ENCODE results near the gene TLR5.

TLR5 gene

GRCh38 chr1:223147873-223148272 lies 4.8 kb upstream of the TLR5 start:
- DNase-seq = no peak

DNA sequence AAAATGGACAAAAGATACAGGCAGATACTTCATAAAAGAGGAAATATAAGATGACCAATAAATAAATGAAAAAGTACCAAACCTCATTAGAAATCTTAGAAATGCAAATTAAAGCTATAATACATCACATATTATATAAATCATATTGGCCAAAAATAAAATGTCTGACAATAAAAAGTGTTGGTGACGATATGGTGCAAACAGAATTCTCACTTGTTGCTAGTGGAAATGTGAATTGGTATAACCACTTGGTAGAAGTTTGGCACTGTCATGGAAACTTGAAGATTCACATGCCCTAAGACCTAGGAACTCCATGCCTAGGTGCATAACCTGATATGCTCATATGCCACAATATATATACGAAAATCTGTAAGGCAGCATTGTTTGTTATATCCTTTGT lies 4.4 kb upstream of the TLR5 start:
- DNase-seq = no peak

GRCh38 chr1:223146745-223147144 lies 3.7 kb upstream of the TLR5 start:
- no peak for DNase-seq

DNA sequence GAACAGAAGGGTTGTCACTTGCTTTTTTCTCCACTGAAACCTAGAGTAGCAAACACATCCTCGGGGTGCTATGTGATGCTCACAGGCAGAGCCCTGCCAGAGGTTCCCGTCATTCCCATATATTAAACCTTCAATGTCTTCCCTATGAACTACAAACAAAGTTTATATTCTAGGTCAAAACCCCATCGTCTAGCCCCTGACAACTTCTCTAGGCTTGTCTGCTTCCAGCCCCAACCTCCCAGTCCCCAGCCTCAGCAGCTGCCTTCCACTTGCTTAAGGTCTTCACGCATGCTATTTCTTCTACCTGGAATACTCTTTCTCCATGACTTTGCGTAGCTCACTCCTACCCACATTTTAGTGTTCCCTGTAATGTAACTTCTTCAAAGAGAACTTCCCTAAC lies 1.9 kb upstream of the TLR5 start:
- DNase-seq = no peak

DNA sequence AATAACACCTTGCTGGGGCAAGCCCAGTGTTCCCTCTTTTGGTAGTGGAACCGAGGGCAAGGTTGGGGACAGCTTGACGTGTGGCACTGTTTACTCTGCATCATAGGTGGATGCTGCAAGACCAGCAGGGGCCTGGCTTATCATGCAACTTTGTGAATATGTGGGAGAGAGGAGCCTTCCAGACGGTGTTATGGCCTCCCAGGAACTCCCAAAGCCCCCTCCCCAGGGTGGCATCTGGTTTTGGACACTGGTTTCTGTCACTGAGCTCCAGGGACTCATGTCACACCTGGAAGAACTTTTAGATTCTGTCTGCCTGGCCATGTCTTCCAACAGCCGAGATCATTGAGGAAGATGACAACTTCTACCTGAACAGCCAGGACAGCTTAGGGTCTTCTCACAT lies 1.4 kb upstream of the TLR5 start:
- DNase-seq = no peak

GRCh38 chr1:223143537-223144248 lies 645 bp upstream of the TLR5 start:
- peak; percentile 5 to 31 (median 14) for DNase-seq

DNA sequence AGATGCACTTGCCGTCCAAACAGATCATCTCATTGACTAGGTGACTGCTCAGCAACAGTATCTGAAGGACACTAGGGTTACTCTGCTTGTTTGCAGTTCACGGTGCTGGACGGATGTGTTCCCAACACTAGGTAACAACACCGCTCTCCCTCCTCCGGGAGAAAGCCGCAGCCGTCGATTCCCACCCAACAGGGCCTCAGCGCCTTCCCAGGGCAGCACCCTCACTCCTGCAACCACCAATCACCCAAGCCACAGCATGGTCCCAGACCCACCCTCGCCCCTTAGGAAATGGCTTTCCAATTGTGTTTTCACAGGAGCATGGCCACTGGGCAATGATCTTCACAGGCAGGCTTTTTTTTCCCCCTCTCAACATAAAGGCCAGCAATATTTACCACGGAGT lies 779 bp downstream of the TLR5 start:
- DNase-seq = no peak

DNA sequence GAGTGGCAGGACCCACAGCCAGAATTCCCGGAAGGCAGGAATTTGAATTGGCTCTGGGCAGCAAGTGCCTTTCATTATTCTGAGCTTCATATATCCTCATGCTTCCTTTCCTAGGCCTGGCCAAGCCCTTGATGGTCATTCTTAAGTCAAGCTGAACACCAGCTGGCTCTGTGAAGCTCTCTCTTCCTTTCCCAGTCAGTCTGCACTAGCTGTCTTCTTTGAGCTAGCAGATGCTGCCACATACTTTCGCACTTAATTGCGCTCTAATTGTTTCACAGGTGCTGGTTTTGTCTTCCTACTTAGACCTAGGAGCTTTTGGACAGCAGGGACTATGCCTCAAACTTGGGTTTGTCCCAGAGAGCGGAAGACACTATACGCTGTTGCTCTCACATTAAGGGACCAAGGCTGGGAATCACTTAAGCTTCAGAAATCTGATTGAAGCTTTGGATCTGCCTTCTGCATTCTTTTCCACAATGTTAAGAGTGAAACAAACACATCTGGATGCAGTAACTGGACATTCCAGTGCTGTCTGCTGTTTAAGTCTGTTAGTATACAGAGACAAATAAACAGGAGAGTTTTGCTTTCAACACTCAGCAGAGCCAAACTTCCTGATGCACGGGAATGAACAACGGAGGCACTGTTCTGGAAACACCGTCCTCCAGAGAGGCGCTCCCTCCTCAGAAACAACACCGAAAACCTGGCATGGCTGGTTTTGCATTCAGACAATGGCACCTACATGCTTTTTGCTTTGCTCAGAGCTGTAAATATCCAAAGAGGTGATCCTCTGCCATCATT lies 2.2 kb downstream of the TLR5 start:
- DNase-seq = no peak

DNA sequence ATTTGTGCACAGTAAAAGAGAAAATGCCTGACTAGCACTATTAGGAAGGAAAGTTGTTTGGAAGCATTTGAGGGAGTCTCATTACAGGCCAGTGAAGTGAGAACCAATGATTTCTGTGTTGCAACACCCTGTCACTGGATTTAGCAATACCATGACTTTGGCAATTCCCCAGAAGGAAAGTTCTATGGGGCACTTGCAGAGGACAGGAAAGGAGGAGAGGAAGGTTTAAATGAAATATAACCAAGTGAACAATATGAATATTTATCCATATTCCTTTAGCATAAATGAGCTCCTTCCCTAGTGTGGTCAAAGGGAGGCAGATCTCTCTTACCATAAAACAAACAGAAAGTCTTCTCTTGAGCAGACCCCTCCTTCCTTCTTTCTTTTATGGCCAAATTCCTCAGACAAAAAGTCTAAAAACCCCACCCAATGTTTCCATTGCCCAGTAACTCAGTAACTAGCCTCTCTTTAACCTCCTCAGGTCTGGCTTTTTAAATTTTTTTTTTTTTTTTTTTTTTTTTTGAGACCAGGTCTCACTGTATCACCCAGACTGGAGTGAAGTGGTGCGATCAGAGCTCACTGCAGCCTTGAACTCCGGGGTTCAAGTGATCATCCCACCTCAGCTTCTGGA lies 5.5 kb downstream of the TLR5 start:
- DNase-seq = no peak

- DNase-seq = no peak
Measured at GRCh38 chr1:223136086-223136485, 7.0 kb downstream of the TLR5 start.

GRCh38 chr1:223135176-223135942 lies 7.7 kb downstream of the TLR5 start:
- no peak for DNase-seq

GRCh38 chr1:223133824-223134435 lies 9.1 kb downstream of the TLR5 start:
- DNase-seq = peak; percentile 52 to 67 (median 53)

DNA sequence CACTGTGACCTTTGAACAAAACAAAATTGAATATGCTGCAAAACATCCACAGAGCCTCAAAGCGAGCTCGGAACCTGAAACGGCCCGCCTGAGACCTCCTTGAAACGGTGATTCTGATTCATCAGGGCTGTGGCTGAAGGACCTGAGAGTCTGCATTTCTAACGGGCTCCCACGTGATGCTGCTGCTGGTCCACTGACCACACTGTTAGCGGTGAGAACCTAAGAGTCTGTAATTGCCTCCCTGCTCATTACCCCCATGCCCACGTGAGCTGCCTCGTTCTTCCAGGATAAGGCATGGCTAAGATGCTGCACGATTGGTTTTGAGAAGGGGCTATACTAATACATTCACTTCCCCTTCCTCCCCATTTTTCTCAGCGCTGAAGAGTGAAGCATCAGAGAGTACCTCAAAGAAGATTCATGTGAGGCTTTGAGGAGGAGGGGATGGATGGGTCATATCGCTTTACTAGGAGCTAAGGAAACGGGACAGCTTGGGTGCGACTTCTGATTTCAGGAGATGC lies 9.7 kb downstream of the TLR5 start:
- DNase-seq = no peak

DNA sequence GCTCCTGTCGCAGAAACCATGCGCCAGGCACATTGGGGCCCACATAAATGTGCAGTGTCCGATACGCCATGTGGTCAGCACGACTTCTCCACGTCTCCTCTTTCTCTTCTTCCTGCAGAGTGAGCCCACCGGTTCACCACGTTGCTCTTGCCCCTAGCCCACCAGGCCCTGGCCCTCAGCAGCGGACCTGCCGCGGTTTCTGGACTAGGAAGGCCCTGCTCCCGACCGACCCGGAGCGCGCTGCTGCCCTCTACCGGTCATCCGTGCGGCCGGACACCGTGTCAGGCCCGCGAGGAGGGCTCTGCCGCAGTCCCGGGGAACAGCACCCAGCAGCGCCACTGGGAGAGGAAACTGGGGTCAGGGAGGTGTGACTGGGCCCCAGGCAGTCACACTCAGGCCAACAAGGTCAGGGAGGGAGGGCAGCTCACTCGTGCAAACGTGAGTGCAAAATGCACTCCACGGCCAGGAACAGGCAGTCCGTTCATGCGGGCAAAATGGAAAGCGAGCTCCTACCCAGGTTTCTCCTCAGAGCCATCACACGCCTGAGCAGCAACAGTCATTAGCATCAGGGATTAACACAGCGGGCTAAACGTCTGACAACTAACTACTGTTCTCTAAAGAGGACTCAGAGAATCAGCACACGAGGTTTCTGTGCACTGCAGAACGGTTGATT lies 13.7 kb downstream of the TLR5 start:
- peak; percentile 37 to 67 (median 54) for DNase-seq

DNA sequence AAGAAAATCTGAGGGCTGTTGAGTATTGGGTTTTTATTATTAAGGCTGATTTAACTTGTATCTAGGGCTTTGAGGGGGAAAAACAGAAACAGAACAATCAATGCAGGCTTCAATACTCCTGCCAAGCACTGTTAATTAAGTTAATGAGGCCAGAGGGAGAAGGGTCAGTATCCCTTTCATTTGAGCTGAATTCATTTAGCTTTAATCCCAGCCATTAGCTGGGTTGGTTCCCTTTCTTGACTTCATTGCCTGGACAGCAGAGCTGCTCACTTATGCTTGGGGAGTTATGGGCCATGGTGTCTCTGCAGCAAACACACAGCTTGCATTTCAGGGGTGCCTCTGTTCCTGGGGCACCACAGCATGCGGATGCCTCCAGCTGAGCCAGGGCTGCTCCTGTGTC lies 16.3 kb downstream of the TLR5 start:
- DNase-seq = no peak

DNA sequence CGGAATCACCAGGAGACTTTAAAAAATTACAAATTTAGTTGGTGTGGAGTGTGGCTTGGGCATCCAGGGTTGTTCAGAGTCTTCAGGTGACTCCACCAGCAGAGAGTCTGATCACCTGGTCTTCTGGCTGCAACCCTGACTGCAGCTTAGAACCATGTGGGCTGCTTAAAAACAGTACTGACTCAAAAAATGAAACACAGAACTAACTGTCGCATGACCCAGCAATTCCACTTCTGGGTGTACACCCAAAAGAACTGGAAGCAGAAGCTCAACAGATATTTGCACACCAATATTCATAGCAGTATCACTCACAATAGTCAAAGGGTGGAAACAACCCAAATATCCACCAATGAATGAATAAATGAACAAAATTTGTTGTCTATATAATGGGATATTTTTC lies 17.3 kb downstream of the TLR5 start:
- DNase-seq = no peak

GRCh38 chr1:223123011-223123610 lies 19.9 kb downstream of the TLR5 start:
- no peak for DNase-seq

DNA sequence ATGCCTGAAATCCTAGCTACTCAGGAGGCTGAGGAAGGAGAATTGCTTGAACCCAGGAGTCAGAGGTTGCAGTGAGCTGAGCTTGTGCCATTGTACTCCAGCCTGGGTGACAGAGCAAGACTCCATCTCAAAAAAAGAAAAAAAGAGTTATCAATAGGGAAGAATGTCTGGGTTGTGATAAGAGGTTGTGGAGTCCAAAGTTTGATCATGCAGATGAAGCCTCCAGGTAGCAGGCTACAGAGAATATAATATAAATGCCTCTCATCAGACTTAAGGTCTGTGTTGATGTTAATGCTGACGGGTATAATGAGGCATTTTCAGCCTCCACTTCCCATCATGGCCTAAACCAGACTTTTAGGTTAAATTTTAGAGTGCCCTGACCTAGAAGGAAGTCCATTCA lies 24.6 kb downstream of the TLR5 start:
- DNase-seq = no peak

GRCh38 chr1:223116950-223117349 lies 26.1 kb downstream of the TLR5 start:
- DNase-seq = no peak

DNA sequence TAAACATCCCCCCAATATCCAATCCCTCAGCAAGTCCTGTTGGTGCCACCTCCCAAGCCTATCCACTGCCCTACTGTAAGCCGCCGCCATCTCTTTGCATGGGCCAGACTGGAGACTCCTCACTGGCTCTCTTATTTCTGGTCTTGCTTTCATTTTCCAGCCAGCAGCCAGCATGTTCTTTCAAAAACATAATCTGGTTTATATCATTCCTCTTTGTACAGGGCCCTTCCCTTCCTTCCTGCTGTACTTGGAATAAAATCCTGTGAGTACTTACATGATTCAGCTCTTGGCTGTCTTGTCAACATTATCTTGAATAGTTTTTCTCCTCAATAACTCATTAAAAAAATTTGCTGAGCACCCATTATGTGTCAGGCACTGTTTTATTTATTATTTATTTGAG lies 28.2 kb downstream of the TLR5 start:
- DNase-seq = no peak

GRCh38 chr1:223110952-223111351 lies 32.1 kb downstream of the TLR5 start:
- DNase-seq = no peak

Data from activated naive CD4-positive, alpha-beta T cell (primary cell).